ENCODE data around the gene PPFIA1. TPM values are rescaled to one million over a fixed set of nuclear protein-coding genes. Genes with fewer than 3 reads are reported as not detected.

PPFIA1 gene
- total RNA-seq, 1 experiment from 2014 or later: 63.4 TPM

GRCh38 chr11:70351646-70352045 lies 81.2 kb downstream of the PPFIA1 start:
- H2BK12ac ChIP-seq (ENCODE audit: insufficient read length, low read depth, low read length): no peak overlapping the region
- H3K9me3 ChIP-seq (ENCODE audit: control insufficient read depth, low read depth, low read length): no peaks in the 10 kb centered on the region
- H3K23me2 ChIP-seq (ENCODE audit: insufficient read length, low read depth, low read length, poor library complexity, severe bottlenecking): no peaks in the 10 kb centered on the region
- H3K9me3 Mint-ChIP-seq: no peaks in the 10 kb centered on the region
- no peak overlapping the region for H3K9ac ChIP-seq (ENCODE audit: extremely low read depth, insufficient read length, low read length)
- no peak overlapping the region for H3T11ph ChIP-seq (ENCODE audit: low read length)
- H2AFZ ChIP-seq (ENCODE audit: low read length): no peak overlapping the region
- no peak overlapping the region for H4K8ac ChIP-seq (replicated peaks; ENCODE audit: insufficient read length, low read depth, low read length)
- no peaks in the 10 kb centered on the region for H3K4me1 Mint-ChIP-seq
- no peak overlapping the region for H2BK20ac ChIP-seq (ENCODE audit: low read depth, low read length, poor library complexity, severe bottlenecking)
- H3K27me3 Mint-ChIP-seq (ENCODE audit: low read depth): no peaks in the 10 kb centered on the region
- H3K79me2 ChIP-seq (ENCODE audit: insufficient read depth, low read length): no peaks in the 10 kb centered on the region
- H3K23ac ChIP-seq (ENCODE audit: insufficient read length, low read depth, low read length): no peak overlapping the region
- no peaks in the 10 kb centered on the region for H3K27me3 ChIP-seq (ENCODE audit: insufficient read depth, low read length)
- no peak overlapping the region for H2BK120ac ChIP-seq (ENCODE audit: low read depth, low read length, poor library complexity, severe bottlenecking)
- H4K20me1 ChIP-seq (ENCODE audit: control insufficient read depth, insufficient read depth, insufficient read length): no peaks in the 10 kb centered on the region
- peaks cover 4% of the 10 kb centered on the region for H3K79me1 ChIP-seq (ENCODE audit: insufficient read depth, low read depth, low read length, poor library complexity, severe bottlenecking)
- TF ChIP-seq CTCF (conservative IDR thresholded peaks at IDR 0.05): no peak
- peaks cover 32 to 81% (median 69%) of the 10 kb centered on the region in 3 experiments for H3K36me3 Mint-ChIP-seq (ENCODE audit: insufficient read depth in 1 of 3, low read depth in 3 of 3)
- no peak overlapping the region; a peak in 1 of 7 replicates for H3K27ac Mint-ChIP-seq
- no CpG with 5 or more reads among the region's 3 CpGs for WGBS (ENCODE audit: extremely low coverage, insufficient read length, low lambda C conversion rate)
- H3K4ac ChIP-seq (ENCODE audit: low read depth, low read length): no peak overlapping the region
- H3K14ac ChIP-seq (ENCODE audit: insufficient read depth, low read length): no peak overlapping the region
- H3K4me1 ChIP-seq (ENCODE audit: insufficient read depth, low read length): no peaks in the 10 kb centered on the region
- H2AK5ac ChIP-seq (ENCODE audit: insufficient read length, low read length): no peak overlapping the region
- DNase-seq: no peak
- no peak overlapping the region for H2BK15ac ChIP-seq (ENCODE audit: low read depth, low read length)
- no peak overlapping the region for H3K4me2 ChIP-seq (ENCODE audit: insufficient read depth, insufficient read length, low read length)
- H4K5ac ChIP-seq (ENCODE audit: insufficient read length, low read depth, low read length): no peak overlapping the region
- H3K27ac ChIP-seq (ENCODE audit: insufficient read length, low read depth, low read length): no peak overlapping the region
- no peak overlapping the region for H4K91ac ChIP-seq (ENCODE audit: insufficient read length, low read depth, low read length)
- no peak overlapping the region for H3K18ac ChIP-seq (ENCODE audit: insufficient read length, low read depth, low read length)
- no peak overlapping the region for H3K4me3 Mint-ChIP-seq
- no peak overlapping the region for H2BK5ac ChIP-seq (ENCODE audit: insufficient read length, low read length)
- no peak overlapping the region for H3K56ac ChIP-seq (ENCODE audit: insufficient read length, low read depth, low read length)

All from H9 (cell line).